Measurements from ENCODE around the gene SLC45A1.

GRCh38 chr1:8338526-8339202 is 20.8 kb downstream of the SLC45A1 start:
- TF ChIP-seq, protein P1, sequence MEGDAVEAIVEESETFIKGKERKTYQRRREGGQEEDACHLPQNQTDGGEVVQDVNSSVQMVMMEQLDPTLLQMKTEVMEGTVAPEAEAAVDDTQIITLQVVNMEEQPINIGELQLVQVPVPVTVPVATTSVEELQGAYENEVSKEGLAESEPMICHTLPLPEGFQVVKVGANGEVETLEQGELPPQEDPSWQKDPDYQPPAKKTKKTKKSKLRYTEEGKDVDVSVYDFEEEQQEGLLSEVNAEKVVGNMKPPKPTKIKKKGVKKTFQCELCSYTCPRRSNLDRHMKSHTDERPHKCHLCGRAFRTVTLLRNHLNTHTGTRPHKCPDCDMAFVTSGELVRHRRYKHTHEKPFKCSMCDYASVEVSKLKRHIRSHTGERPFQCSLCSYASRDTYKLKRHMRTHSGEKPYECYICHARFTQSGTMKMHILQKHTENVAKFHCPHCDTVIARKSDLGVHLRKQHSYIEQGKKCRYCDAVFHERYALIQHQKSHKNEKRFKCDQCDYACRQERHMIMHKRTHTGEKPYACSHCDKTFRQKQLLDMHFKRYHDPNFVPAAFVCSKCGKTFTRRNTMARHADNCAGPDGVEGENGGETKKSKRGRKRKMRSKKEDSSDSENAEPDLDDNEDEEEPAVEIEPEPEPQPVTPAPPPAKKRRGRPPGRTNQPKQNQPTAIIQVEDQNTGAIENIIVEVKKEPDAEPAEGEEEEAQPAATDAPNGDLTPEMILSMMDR (IDR thresholded peaks at IDR 0.05) = no peak
- TF ChIP-seq POLR2A (IDR thresholded peaks at IDR 0.05) = no peak
